MM.1S (cell line): Measurements from ENCODE around the gene DIPK1B.
A peak's percentile ranks its signal among the peaks of the same experiment; 100 is the strongest.
"Not testable (repeated sequence)": the region's sequence is repeated elsewhere in the genome, so short reads cannot be mapped to it uniquely, and the experiment has no call there.

Source experiments
- DNase-seq: peaks from one replicate; pipeline ENCODE4 v3.0.0-alpha.2; 2015
- H2AFZ ChIP-seq: fragments of 300-600 bp; sonication (generic); 2 replicates; pipeline ENCODE4 v1.6.0; 2016; ENCODE audit warnings: antibody characterized with exemption, low read length
- H3F3A ChIP-seq: fragments of 300-600 bp; sonication (generic); 2 replicates; pipeline ENCODE4 v1.6.1; 2016; ENCODE audit warnings: mild to moderate bottlenecking, antibody characterized with exemption, low read length, moderate library complexity, mixed read lengths; ENCODE audit not compliant: insufficient read depth
- H3K27ac ChIP-seq: fragments of 300-600 bp; sonication (generic); 2 replicates; pipeline ENCODE4 v1.5.1; 2016; ENCODE audit warnings: mild to moderate bottlenecking, low read length
- H3K27me3 ChIP-seq: fragments of 300-600 bp; sonication (generic); replicated peaks from 2 replicates; pipeline ENCODE4 v1.6.0; 2016; ENCODE audit warnings: low read length; ENCODE audit not compliant: insufficient read depth
- H3K36me3 ChIP-seq: fragments of 300-600 bp; sonication (generic); replicated peaks from 2 replicates; pipeline ENCODE4 v1.6.1; 2016; ENCODE audit warnings: mild to moderate bottlenecking, low read length, mixed read lengths; ENCODE audit not compliant: insufficient read depth
- H3K4me1 ChIP-seq: fragments of 300-600 bp; sonication (generic); 2 replicates; pipeline ENCODE4 v1.6.1; 2016; ENCODE audit warnings: low read length, mixed read lengths
- H3K4me2 ChIP-seq: fragments of 300-600 bp; sonication (generic); 2 replicates; pipeline ENCODE4 v1.6.0; 2016; ENCODE audit warnings: low read depth, low read length
- H3K4me3 ChIP-seq: fragments of 300-600 bp; sonication (generic); 2 replicates; pipeline ENCODE4 v1.5.1; 2016; ENCODE audit warnings: low read length, mixed read lengths
- H3K79me2 ChIP-seq: fragments of 300-600 bp; sonication (generic); 2 replicates; pipeline ENCODE4 v1.6.1; 2016; ENCODE audit warnings: mixed run types, low read length, mixed read lengths
- H3K9ac ChIP-seq: fragments of 300-600 bp; sonication (generic); 2 replicates; pipeline ENCODE4 v1.6.1; 2016; ENCODE audit warnings: low read length, mixed read lengths
- H3K9me2 ChIP-seq: fragments of 300-600 bp; sonication (generic); replicated peaks from 2 replicates; pipeline ENCODE4 v1.6.1; 2016; ENCODE audit warnings: mild to moderate bottlenecking, low read length, mixed read lengths; ENCODE audit not compliant: insufficient read depth
- H3K9me3 ChIP-seq: fragments of 300-600 bp; sonication (generic); replicated peaks from 2 replicates; pipeline ENCODE4 v1.6.1; 2016; ENCODE audit warnings: mild to moderate bottlenecking, low read length, mixed read lengths; ENCODE audit not compliant: insufficient read depth
- H4K20me1 ChIP-seq: fragments of 300-600 bp; sonication (generic); 2 replicates; pipeline ENCODE4 v1.6.1; 2016; ENCODE audit warnings: mild to moderate bottlenecking, low read length, moderate library complexity, mixed read lengths; ENCODE audit not compliant: insufficient read depth
- EZH2 ChIP-seq: fragments of 300-600 bp; sonication (generic); optimal IDR thresholded peaks from 2 replicates; pipeline ENCODE3; 2017; ENCODE audit warnings: low read depth, mild to moderate bottlenecking, antibody characterized with exemption, low read length, mixed read lengths
- EZH2phosphoT487 ChIP-seq: fragments of 300-600 bp; sonication (generic); IDR thresholded peaks from 2 replicates; pipeline ENCODE4 v1.6.1; 2018; ENCODE audit warnings: antibody characterized with exemption, low read length
- TF ChIP-seq, protein P1 (sequence below): fragments of 300-600 bp; sonication (generic); IDR thresholded peaks from 2 replicates; pipeline ENCODE4 v1.5.1; 2016; ENCODE audit warnings: antibody characterized with exemption, low read length, mixed read lengths

DIPK1B gene

DNA sequence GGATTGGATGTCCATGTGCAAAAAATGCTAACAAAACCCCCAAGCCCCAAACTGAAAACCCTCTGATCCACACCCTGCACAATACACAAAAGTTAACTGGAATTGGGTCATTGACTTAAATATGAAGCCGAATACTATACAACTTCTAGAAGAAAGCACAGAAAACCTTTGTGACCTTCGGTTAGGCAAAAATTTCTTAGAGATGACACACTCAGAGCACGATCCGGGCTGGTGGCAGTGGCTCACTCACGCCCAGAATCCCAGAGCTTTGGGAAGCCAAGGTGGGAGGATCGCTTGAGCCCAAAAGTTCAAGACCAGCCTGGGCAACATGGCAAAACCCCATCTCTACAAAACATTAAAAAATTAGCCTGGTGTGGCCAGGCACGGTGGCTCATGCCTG lies 1.8 kb upstream of the DIPK1B start:
- TF ChIP-seq, protein P1, sequence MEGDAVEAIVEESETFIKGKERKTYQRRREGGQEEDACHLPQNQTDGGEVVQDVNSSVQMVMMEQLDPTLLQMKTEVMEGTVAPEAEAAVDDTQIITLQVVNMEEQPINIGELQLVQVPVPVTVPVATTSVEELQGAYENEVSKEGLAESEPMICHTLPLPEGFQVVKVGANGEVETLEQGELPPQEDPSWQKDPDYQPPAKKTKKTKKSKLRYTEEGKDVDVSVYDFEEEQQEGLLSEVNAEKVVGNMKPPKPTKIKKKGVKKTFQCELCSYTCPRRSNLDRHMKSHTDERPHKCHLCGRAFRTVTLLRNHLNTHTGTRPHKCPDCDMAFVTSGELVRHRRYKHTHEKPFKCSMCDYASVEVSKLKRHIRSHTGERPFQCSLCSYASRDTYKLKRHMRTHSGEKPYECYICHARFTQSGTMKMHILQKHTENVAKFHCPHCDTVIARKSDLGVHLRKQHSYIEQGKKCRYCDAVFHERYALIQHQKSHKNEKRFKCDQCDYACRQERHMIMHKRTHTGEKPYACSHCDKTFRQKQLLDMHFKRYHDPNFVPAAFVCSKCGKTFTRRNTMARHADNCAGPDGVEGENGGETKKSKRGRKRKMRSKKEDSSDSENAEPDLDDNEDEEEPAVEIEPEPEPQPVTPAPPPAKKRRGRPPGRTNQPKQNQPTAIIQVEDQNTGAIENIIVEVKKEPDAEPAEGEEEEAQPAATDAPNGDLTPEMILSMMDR: no peak
- no peak for TF ChIP-seq EZH2
- Histone ChIP-seq H3F3A (no peaks in the 10 kb centered on the region), H3K27me3 (peaks cover 95% of the 10 kb centered on the region), H3K27ac (no peak overlapping the region), H3K79me2 (no peaks in the 10 kb centered on the region), H3K4me3 (no peak overlapping the region), H3K4me2 (no peak overlapping the region), H3K4me1 (no peaks in the 10 kb centered on the region), H3K9me3 (no peaks in the 10 kb centered on the region), H3K9me2 (no peaks in the 10 kb centered on the region), H3K9ac (no peak overlapping the region), H3K36me3 (no peaks in the 10 kb centered on the region), H2AFZ (no peak overlapping the region), H4K20me1 (no peaks in the 10 kb centered on the region)
- DNase-seq: no peak

DNA sequence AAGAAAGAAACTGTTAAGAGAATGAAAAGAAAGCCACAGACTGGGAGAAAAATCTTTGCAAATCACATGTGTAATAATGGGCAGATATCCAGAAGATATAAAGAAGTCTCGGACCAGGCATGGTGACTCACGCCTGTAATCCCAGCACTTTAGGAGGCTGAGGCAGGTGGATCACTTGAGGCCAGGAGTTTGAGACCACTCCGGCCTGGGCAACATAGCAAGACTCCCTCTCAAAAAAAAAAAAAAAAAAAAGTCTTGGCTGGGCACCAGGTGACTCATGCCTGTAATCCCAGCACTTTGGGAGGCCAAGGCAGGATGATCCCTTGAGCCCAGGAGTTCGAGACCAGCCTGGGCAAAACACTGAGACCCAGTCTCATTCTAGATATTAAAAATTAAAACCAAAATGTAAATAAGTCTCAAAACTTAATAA lies 1.1 kb upstream of the DIPK1B start:
- DNase-seq, H3K4me2 ChIP-seq, H3K4me3 ChIP-seq, H3K9me2 ChIP-seq, H2AFZ ChIP-seq, H3K4me1 ChIP-seq, H3K9ac ChIP-seq, H3K79me2 ChIP-seq, H3K27ac ChIP-seq, H3F3A ChIP-seq, H3K9me3 ChIP-seq, H3K36me3 ChIP-seq, H4K20me1 ChIP-seq: not testable (repeated sequence)
- peaks cover 95% of the 10 kb centered on the region for H3K27me3 ChIP-seq

DNA sequence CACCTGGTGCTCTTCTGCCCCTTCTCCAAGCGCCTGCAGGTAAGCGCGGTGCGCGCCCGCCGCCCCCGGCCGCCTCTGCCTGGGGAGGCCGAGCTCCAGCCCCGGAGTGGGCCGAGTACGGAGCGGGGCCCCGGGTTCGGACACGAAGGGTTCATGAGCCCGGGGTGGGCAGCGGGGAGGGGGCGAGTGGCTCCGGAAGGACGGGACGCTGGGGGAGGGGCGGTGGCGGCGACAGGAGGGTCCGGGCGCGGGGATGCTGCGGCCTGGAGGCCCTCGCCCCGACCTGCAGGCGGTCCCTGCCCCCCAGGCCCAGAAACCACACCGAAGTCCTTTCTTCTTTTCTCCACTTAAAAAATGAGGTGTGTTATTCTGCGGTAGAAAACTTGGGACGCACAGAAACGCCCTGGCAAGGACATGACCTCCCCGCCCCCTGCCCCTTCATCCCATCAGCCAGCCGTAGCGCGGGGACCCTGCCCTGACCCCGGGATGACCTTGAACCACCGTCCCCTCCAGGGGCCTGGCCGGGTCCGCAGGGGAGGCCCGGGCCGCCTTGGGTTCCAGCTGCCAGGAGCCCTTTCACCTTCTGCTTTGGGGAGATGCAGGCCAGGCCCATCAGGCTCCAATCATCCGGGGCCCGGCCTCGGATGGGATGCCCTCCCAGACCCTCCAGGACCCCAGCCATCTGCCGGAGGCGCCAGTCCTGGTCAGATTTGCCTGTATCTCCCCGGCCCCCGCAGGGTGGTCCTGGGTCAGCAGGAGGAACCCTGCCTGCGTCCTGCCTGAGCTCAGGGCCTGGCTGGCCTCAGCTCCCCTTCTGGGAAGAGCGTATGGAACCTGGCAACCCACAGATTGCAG lies 545 bp downstream of the DIPK1B start:
- Histone ChIP-seq H2AFZ (no peak overlapping the region), H4K20me1 (no peaks in the 10 kb centered on the region), H3F3A (no peaks in the 10 kb centered on the region), H3K27ac (no peak overlapping the region), H3K4me2 (no peak overlapping the region), H3K27me3 (peaks cover 92% of the 10 kb centered on the region), H3K9ac (no peak overlapping the region), H3K4me3 (no peak overlapping the region), H3K4me1 (no peaks in the 10 kb centered on the region), H3K36me3 (no peaks in the 10 kb centered on the region), H3K79me2 (no peaks in the 10 kb centered on the region), H3K9me3 (no peaks in the 10 kb centered on the region), H3K9me2 (no peaks in the 10 kb centered on the region)
- no peak for DNase-seq
- peak; percentile 70 for TF ChIP-seq EZH2
- TF ChIP-seq, protein P1: no peak

DNA sequence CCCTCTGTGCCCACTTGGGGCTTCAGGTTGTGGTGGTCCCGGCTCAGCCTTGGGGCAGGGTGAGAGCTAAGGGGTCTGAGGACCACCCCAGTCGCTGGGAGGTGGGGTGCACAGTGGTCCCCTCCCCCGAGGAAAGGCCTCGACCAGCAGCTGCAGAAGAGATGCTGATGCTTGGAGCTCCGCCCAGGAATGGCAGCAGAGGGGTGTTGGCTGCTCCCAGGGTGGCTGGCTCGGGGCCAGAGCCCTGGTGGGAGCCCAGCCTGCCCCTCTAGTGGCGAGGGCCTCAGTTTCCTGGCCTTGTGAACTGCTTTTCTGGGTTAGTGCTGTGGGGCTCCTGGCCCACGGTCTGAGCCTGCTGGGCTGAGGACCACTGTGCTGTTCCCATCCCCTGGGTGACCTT lies 1.2 kb downstream of the DIPK1B start:
- no peak overlapping the region for H3K4me3 ChIP-seq
- peaks cover 92% of the 10 kb centered on the region for H3K27me3 ChIP-seq
- H3F3A ChIP-seq: no peaks in the 10 kb centered on the region
- H2AFZ ChIP-seq: no peak overlapping the region
- H3K9me3 ChIP-seq: no peaks in the 10 kb centered on the region
- no peak overlapping the region for H3K9ac ChIP-seq
- no peaks in the 10 kb centered on the region for H3K79me2 ChIP-seq
- no peaks in the 10 kb centered on the region for H4K20me1 ChIP-seq
- DNase-seq: no peak
- H3K27ac ChIP-seq: no peak overlapping the region
- no peaks in the 10 kb centered on the region for H3K36me3 ChIP-seq
- H3K4me2 ChIP-seq: no peak overlapping the region
- H3K4me1 ChIP-seq: no peaks in the 10 kb centered on the region
- TF ChIP-seq, protein P1: no peak
- TF ChIP-seq EZH2phosphoT487: no peak
- TF ChIP-seq EZH2: no peak
- no peaks in the 10 kb centered on the region for H3K9me2 ChIP-seq
